BJ (cell line): ENCODE data around the gene PIAS1. TPM values are rescaled to one million over a fixed set of nuclear protein-coding genes. Genes with fewer than 3 reads are reported as not detected.
"Not testable (repeated sequence)": the region's sequence is repeated elsewhere in the genome, so short reads cannot be mapped to it uniquely, and the experiment has no call there.

ENCODE experiments used
- CTCF ChIA-PET: fragments of 350-600 bp; formaldehyde crosslinking; extraction: SDS; loops from one replicate; lab custom pipeline; 2021; ENCODE audit warnings: antibody characterized with exemption, inconsistent platforms; lab: Yijun Ruan, JAX
- POLR2A ChIA-PET: fragments of 300-600 bp; sonication (Branson Sonifier 250); formaldehyde crosslinking; extraction: SDS; loops from one replicate; lab custom pipeline; 2021; ENCODE audit warnings: antibody characterized with exemption; lab: Charles Lee
- DNase-seq: peaks from one replicate; pipeline ENCODE4 v3.0.0-alpha.2; 2011; ENCODE audit warnings: low read depth
- H3K27me3 ChIP-seq: 2 replicates; pipeline ENCODE4 v1.6.0; 2011; ENCODE audit warnings: low read length; ENCODE audit not compliant: control insufficient read depth, insufficient read depth
- H3K36me3 ChIP-seq: 2 replicates; pipeline ENCODE4 v1.5.1; 2011; ENCODE audit warnings: low read length; ENCODE audit not compliant: control insufficient read depth, insufficient read depth
- H3K4me3 ChIP-seq: 2 replicates; pipeline ENCODE4 v1.5.1; 2011; ENCODE audit warnings: low read depth, mild to moderate bottlenecking, control low read depth, low read length
- polyA plus RNA-seq: library from polyadenylated mRNA; depleted of rRNA; stranded (reverse); fragments of >200 nt; gene quantifications from 2 replicates; pipeline ENCODE4 v1.2.3, GENCODE V29; 2011
- TF ChIP-seq, protein P1 (sequence below): IDR thresholded peaks from 2 replicates; pipeline ENCODE4 v1.5.1; 2011; ENCODE audit warnings: low read depth, mild to moderate bottlenecking, control low read depth, inconsistent platforms, low read length, moderate library complexity; ENCODE audit not compliant: insufficient read depth

Gene PIAS1
- polyA plus RNA-seq, 1 experiment = 37.4 TPM

GRCh38 chr15:68056097-68056865 lies 2.2 kb downstream of the PIAS1 start:
- peak overlapping the region; percentile 72 for H3K4me3 ChIP-seq

DNA sequence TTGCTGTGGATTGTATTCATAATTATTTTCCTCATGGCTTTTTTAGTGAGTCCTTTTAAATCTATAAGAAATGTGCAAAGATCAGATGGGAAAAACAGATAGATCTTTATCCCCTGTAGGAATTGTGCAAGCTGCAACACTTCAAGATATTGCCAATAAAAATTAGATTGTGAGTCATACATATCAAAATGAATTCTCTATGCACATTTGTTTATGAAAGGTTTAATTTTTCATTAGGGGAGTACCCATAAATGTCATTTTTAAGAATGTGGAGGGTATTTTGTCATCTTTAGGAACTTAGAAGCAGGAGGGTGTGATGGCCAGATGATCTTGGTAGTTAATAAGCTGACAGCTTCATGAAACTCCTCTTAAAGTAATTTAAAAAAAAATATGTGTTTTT lies 2.9 kb downstream of the PIAS1 start:
- H3K27me3 ChIP-seq = no peaks in the 10 kb centered on the region
- ChIA-PET CTCF (interaction anchor here (0.6 to 2.4 kb wide), 3 partner anchors 97 to 194 kb away, joined by 3 to 14 read pairs (median 3); no protein-coding TSS in a partner anchor), POLR2A (interaction anchor here (0.7 kb wide), 1 partner anchor 196 kb away, joined by 3 read pairs; no protein-coding TSS in a partner anchor)
- no peak for DNase-seq
- TF ChIP-seq, protein P1, sequence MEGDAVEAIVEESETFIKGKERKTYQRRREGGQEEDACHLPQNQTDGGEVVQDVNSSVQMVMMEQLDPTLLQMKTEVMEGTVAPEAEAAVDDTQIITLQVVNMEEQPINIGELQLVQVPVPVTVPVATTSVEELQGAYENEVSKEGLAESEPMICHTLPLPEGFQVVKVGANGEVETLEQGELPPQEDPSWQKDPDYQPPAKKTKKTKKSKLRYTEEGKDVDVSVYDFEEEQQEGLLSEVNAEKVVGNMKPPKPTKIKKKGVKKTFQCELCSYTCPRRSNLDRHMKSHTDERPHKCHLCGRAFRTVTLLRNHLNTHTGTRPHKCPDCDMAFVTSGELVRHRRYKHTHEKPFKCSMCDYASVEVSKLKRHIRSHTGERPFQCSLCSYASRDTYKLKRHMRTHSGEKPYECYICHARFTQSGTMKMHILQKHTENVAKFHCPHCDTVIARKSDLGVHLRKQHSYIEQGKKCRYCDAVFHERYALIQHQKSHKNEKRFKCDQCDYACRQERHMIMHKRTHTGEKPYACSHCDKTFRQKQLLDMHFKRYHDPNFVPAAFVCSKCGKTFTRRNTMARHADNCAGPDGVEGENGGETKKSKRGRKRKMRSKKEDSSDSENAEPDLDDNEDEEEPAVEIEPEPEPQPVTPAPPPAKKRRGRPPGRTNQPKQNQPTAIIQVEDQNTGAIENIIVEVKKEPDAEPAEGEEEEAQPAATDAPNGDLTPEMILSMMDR = no peak
- H3K36me3 ChIP-seq = no peaks in the 10 kb centered on the region; the same call in 1 of the 2 replicates
- H3K4me3 ChIP-seq = no peak overlapping the region

More at GRCh38 chr15:68056097-68056865, 2.2 kb downstream of the PIAS1 start:
- POLR2A ChIA-PET = no interaction called here
- no peaks in the 10 kb centered on the region; the same call in 1 of the 2 replicates for H3K36me3 ChIP-seq
- CTCF ChIA-PET = interaction anchor here (0.6 to 2.4 kb wide), 4 partner anchors 98 to 784 kb away, joined by 3 to 14 read pairs (median 3); no protein-coding TSS in a partner anchor
- TF ChIP-seq, protein P1 = no peak
- H3K27me3 ChIP-seq = no peaks in the 10 kb centered on the region
- no peak for DNase-seq

DNA sequence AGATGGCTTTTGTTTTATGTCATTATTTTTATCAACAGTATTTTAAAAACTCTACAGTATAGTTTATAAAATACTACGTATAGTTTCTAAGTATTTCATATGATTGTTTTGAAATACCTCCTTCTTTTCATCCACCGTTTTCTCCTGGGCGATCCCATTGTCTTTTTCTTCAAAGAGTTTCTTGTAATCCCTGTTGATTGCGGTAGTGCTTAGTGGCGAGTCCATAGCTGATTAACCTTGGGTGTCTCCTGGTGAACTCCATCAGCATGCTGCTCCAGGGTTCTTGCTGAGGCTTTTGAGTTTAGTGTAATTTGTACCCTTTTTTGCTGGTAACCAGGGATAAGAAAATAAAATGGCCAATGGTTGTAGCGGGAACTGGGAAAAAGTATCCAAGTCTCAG lies 3.6 kb downstream of the PIAS1 start:
- CTCF ChIA-PET = no interaction called here

DNA sequence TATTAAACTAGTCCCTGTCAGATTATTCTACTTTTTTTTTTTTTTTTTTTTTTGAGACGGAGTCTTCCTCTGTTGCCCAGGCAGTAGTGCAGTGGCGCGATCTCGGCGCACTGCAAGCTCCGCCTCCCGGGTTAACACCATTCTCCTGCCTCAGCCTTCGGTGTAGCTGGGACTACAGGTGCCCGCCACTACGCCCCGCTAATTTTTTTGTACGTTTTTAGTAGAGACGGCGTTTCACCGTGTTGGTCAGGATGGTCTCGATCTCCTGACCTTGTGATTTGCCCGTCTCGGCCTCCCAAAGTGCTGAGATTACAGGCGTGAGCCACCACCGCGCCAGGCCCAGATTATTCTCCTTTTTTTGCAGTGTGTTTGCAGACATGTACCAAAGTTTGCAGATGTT lies 4.9 kb downstream of the PIAS1 start:
- H3K4me3 ChIP-seq, POLR2A ChIA-PET, H3K36me3 ChIP-seq, H3K27me3 ChIP-seq, CTCF ChIA-PET, DNase-seq: not testable (repeated sequence)

More for the DNA sequence above, 3.6 kb downstream of the PIAS1 start:
- POLR2A ChIA-PET = no interaction called here
- H3K4me3 ChIP-seq = no peak overlapping the region
- TF ChIP-seq, protein P1 = no peak
- no peaks in the 10 kb centered on the region for H3K27me3 ChIP-seq
- no peaks in the 10 kb centered on the region; the same call in 1 of the 2 replicates for H3K36me3 ChIP-seq
- no peak for DNase-seq

- H3K4me3 ChIP-seq = no peak overlapping the region
- no peaks in the 10 kb centered on the region for H3K27me3 ChIP-seq
- no peaks in the 10 kb centered on the region; the same call in 1 of the 2 replicates for H3K36me3 ChIP-seq
- CTCF ChIA-PET = interaction anchor here (1.1 kb wide), 1 partner anchor 197 kb away, joined by 3 read pairs; no protein-coding TSS in a partner anchor
- POLR2A ChIA-PET = no interaction called here
- DNase-seq = no peak
- TF ChIP-seq, protein P1 = no peak
Observed at GRCh38 chr15:68059630-68060029, 5.5 kb downstream of the PIAS1 start.
